Suppressor macrophage (primary cell): ENCODE measurements around the gene ATXN2L.
"Not testable (repeated sequence)": the region's sequence is repeated elsewhere in the genome, so short reads cannot be mapped to it uniquely, and the experiment has no call there.

Experiments used
- DNase-seq, 4 experiments: peaks; one replicate each; pipeline ENCODE4 v3.0.0-alpha.2; 2020 to 2022

ATXN2L gene

GRCh38 chr16:28872952-28873351 lies 50.2 kb downstream of the ATXN2L start:
- no peak for DNase-seq

- DNase-seq: peak; percentile 56 to 74 (median 60)
These were observed 50.9 kb downstream of the ATXN2L start for GRCh38 chr16:28873543-28874201.

- no peak for DNase-seq
These were observed 51.6 kb downstream of the ATXN2L start for GRCh38 chr16:28874406-28874805.

- DNase-seq: no peak
These were observed 52.6 kb downstream of the ATXN2L start for GRCh38 chr16:28875134-28876018.

- DNase-seq: no peak
These were observed 53.3 kb downstream of the ATXN2L start for GRCh38 chr16:28876019-28876659.

GRCh38 chr16:28876973-28877654 lies 54.3 kb downstream of the ATXN2L start:
- peak in 3 of 4 experiments; percentile 7 to 19 (median 16) for DNase-seq

- no peak for DNase-seq
These were observed 54.8 kb downstream of the ATXN2L start for GRCh38 chr16:28877655-28878000.

- no peak for DNase-seq
These were observed 55.5 kb downstream of the ATXN2L start, which contains the start of gene ATP2A1 for GRCh38 chr16:28878083-28878926. ATP2A1 (plus strand) TSS chr16:28878488; CDS start chr16:28878672, 184 bp downstream.

- DNase-seq: peak in 1 of 4 experiments; percentile 5
These were observed 56.6 kb downstream of the ATXN2L start for GRCh38 chr16:28879261-28879840.

- DNase-seq: peak; percentile 87 to 93 (median 90)
These were observed 57.2 kb downstream of the ATXN2L start for GRCh38 chr16:28879841-28880588.

- DNase-seq: no peak
These were observed 57.8 kb downstream of the ATXN2L start for GRCh38 chr16:28880589-28880915.

GRCh38 chr16:28880955-28881354 lies 58.2 kb downstream of the ATXN2L start:
- no peak for DNase-seq

GRCh38 chr16:28881565-28881964 lies 58.8 kb downstream of the ATXN2L start:
- not testable (repeated sequence) for DNase-seq

- DNase-seq: no peak
These were observed 59.9 kb downstream of the ATXN2L start for GRCh38 chr16:28882551-28883160.

- DNase-seq: no peak
These were observed 60.6 kb downstream of the ATXN2L start for GRCh38 chr16:28883221-28883996.

GRCh38 chr16:28884045-28884444 lies 61.2 kb downstream of the ATXN2L start:
- no peak for DNase-seq
